ENCODE data around the gene OCA2.
"Not testable (repeated sequence)": the region's sequence is repeated elsewhere in the genome, so short reads cannot be mapped to it uniquely, and the experiment has no call there.

The OCA2 gene

GRCh38 chr15:27993544-27993943 is 105.6 kb downstream of the OCA2 start:
- no peak for DNase-seq

GRCh38 chr15:27990521-27991515 is 108.3 kb downstream of the OCA2 start:
- DNase-seq: no peak

- DNase-seq: no peak
Measured at GRCh38 chr15:27989838-27990237, 109.3 kb downstream of the OCA2 start.

GRCh38 chr15:27989427-27989826 is 109.7 kb downstream of the OCA2 start:
- DNase-seq: no peak

GRCh38 chr15:27985099-27985498 is 114.0 kb downstream of the OCA2 start:
- DNase-seq: no peak

GRCh38 chr15:27983496-27983895 is 115.6 kb downstream of the OCA2 start:
- no peak for DNase-seq

- DNase-seq: no peak
Measured at GRCh38 chr15:27977696-27978095, 121.4 kb downstream of the OCA2 start.

- no peak for DNase-seq
Measured at GRCh38 chr15:27973886-27974285, 125.2 kb downstream of the OCA2 start.

GRCh38 chr15:27970661-27971392 is 128.3 kb downstream of the OCA2 start:
- no peak for DNase-seq

GRCh38 chr15:27967541-27967940 is 131.6 kb downstream of the OCA2 start:
- no peak for DNase-seq

GRCh38 chr15:27965546-27965945 is 133.6 kb downstream of the OCA2 start:
- no peak for DNase-seq

- no peak for DNase-seq
Measured at GRCh38 chr15:27961801-27962200, 137.3 kb downstream of the OCA2 start.

- no peak for DNase-seq
Measured at GRCh38 chr15:27958911-27959578, 140.1 kb downstream of the OCA2 start.

- DNase-seq: peak; percentile 46
Measured at GRCh38 chr15:27956285-27956684, 142.8 kb downstream of the OCA2 start.

- DNase-seq: no peak
Measured at GRCh38 chr15:27955087-27955486, 144.0 kb downstream of the OCA2 start.

- not testable (repeated sequence) for DNase-seq
Measured at GRCh38 chr15:27952593-27952992, 146.5 kb downstream of the OCA2 start.

GRCh38 chr15:27951191-27951890 is 147.8 kb downstream of the OCA2 start:
- no peak for DNase-seq

GRCh38 chr15:27949089-27949488 is 150.0 kb downstream of the OCA2 start:
- DNase-seq: no peak

GRCh38 chr15:27939246-27939645 is 159.9 kb downstream of the OCA2 start:
- no peak for DNase-seq

GRCh38 chr15:27937851-27938250 is 161.3 kb downstream of the OCA2 start:
- no peak for DNase-seq

GRCh38 chr15:27936164-27936563 is 163.0 kb downstream of the OCA2 start:
- no peak for DNase-seq

GRCh38 chr15:27935328-27935727 is 163.8 kb downstream of the OCA2 start:
- DNase-seq: no peak

- DNase-seq: no peak
Measured at GRCh38 chr15:27934782-27935181, 164.3 kb downstream of the OCA2 start.

Measured in NK-92 treated with Interleukin-12 subunit alpha and Interleukin-12 subunit beta, amount 100 ng/mL, for 24 hours (cell line).